HG03196 (cell line): ENCODE results near the gene NUDT1.

Experiments used
- ATAC-seq: cut with Tn5 transposase; IDR thresholded peaks from one replicate; pipeline ENCODE4 v1.9.1; 2021; ENCODE audit not compliant: unreplicated experiment

NUDT1 gene

DNA sequence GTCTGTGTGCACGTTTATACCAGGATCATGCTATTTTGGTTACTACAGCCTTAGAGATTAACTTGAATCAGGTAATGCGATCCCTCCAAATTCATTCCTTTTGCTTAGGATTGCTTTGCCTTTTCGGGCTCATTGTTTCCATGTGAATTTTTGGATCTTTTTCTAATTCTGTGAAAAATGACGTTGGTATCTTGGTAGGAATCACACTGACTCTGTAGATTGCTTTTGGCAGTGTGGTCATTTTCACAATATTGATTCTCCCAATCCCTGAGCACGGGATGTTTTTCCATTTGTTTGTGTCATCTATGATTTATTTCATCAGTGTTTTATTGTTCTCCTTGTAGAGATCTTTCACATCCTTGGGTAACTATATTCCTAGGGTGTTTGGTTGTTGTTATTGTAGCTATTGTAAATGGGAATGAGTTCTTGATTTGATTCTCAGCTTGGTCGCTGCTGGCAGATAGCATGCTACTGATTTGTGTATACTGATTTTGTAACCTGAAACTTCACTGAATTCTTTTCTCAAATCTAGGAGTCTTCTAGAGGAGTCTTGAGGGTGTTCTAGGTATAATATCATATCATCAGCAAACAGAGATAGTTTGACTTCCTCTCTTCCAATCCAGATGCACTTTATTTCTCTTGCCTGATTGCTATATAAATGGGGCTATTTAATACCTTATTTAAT, 54.1 kb downstream of the NUDT1 start:
- ATAC-seq: no peak

DNA sequence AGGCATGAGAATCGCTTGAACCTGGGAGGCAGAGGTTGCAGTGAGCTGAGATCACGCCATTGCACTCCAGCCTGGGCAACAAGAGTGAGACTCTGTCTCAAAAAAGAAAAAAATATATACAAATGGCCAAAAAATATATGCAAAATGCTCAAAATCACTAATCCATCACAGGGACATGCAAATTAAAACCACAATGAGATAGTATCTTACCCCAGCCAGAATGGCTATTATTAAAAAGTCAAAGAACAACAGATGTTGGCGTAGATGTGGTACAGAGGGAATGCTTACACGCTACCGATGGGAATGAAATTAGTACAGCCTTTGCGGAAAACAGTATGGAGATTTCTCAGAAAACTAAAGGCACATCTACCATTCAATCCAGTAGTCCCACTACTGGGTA, 54.8 kb downstream of the NUDT1 start:
- ATAC-seq: no peak

DNA sequence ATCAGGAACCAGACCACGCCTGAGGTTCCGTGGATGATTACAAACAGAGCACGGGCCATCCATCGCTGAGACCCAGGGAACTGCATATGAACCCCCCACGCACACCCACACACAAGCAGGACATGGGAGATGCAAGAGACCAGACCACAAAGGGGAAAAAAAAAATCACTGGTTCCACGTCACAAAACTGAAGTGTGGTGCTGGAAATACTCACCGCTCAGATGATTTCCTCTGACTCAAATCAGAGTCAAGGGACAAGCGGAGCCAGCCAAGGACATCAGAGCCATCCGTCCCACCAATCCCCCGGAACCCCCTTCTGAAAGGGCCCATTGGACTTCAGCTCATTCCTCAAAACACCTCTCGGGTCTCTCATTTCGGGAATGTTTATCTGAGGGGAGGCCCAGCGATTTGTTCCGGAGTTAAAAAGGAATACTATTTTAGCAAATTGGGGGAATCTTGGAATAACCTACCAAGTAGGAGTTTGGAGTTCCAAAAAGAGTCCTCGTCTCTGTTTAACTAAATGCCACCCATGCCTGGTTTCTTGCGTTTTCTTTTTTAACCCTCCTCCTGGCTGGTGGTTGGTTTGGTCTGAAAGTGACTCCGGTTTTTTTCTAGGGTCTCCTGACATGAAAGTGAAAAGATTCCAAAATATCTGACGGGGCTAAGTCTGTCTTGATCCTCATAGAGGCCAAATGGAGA, 57.3 kb downstream of the NUDT1 start:
- ATAC-seq: no peak

DNA sequence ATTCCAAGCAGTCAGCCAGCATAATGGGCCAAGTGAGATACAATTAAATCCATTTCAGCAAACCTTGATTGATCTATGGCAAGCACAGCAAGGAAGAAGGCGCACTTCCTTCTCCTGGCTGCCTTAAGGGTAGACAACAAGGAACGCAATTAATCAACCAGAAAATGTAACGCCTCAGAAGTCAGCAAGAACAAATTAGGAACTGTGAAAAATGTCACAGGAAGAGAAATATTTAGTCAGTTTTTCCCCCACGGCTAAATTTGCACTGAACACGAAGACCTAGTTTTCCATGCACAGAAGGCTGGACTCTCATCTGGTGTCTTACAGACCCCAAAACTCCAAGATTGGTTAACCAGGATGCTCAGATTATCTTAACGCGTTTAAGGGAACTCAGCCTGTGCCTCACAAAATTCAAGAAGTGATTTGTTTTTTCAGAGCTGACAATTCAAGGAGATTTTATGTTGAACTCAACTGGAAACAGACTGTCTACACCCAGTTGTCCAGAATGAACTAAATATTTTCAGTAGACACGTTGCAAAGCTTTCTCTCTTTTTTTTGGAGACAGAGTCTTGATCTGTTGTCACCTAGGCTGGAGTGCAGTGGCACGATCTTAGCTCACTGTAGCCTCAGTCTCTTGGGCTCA, 58.0 kb downstream of the NUDT1 start:
- ATAC-seq: no peak
